Fibroblast of pulmonary artery (primary cell): ENCODE data around the gene RNF114.
"Not testable (repeated sequence)": the region's sequence is repeated elsewhere in the genome, so short reads cannot be mapped to it uniquely, and the experiment has no call there.

ENCODE experiments used
- DNase-seq: peaks from one replicate; pipeline ENCODE4 v3.0.0-alpha.2; 2010; ENCODE audit warnings: low read depth
- H3K4me3 ChIP-seq: replicated peaks from 2 replicates; pipeline ENCODE4 v1.5.1; 2011; ENCODE audit warnings: low read depth, mild to moderate bottlenecking, control low read depth, low read length, moderate library complexity
- CTCF ChIP-seq: IDR thresholded peaks from 2 replicates; pipeline ENCODE4 v1.5.1; 2011; ENCODE audit warnings: mild to moderate bottlenecking, control low read depth, low read length, inconsistent platforms; ENCODE audit errors: missing control alignments

RNF114 gene

DNA sequence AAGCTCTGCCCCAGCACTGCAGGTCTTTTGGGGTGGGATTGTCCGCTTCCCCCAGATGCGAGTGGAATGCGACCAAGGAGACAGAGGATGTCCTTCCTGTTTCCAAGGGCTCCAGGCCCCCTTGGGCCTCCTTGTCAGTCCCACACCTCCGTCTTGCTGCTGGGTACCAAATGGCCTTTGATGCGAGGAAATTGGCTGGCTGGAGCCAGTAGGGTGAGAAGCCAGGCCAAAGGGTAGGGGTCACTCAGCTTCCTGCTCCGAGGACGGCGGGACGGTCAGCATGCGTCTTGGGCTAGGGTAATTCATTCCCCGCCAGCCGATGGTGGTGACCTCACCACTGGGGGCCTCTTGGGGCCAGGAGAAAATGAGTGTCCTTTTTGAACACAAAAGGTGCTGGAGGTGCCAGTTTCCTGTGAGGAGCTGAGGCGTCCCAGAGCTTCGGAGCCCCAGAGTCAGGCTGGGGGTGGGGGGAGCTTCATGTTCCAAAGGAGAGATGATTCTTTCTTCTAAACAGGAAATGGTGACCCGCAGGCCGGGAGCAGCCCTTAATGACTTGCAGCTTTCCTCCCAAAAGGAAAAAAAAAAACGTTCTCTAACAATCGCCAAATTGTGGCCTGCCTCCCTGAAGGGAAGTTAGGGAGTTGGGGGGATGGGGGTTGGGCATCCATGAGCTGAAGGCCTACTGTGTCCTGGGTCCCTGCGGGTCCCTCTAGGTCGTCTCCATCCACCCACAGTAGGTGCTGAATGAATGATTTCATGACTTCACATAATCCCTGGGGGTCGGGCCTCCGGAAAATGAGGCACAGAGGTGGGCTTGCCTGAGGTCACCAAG, 53.3 kb downstream of the RNF114 start:
- no peak for TF ChIP-seq CTCF
- H3K4me3 ChIP-seq: peak overlapping the region; percentile 17
- peak; percentile 88 for DNase-seq

DNA sequence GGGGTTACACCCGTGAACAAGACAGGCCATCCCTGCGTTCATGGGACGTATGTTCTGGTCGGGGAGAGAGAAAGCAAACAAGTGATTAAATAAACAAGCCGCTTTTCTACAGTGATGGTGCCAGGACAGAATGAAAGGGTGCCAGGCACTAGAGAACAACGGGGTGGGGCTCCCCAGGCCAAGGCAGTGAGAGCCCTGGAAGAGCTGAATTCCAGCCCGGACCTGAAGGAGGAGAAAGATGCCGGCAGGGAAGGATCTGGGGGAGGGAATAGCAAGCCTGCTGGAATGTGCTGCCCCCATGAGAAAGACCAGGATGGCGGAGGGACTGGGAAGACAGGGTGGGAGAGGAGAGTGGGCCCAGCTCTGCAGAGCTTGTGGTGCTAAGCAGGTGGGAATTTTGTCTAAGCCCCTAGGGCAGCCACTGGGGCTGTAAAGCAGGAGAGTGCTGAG, 54.1 kb downstream of the RNF114 start:
- DNase-seq: peak; percentile 49
- no peak for TF ChIP-seq CTCF
- no peak overlapping the region for H3K4me3 ChIP-seq

- TF ChIP-seq CTCF: no peak
- H3K4me3 ChIP-seq: no peak overlapping the region
- DNase-seq: peak; percentile 44
These were observed 57.1 kb downstream of the RNF114 start for GRCh38 chr20:49993301-49993751.

- TF ChIP-seq CTCF: no peak
- no peak overlapping the region for H3K4me3 ChIP-seq
- no peak for DNase-seq
These were observed 59.4 kb downstream of the RNF114 start for GRCh38 chr20:49995586-49995985.

DNA sequence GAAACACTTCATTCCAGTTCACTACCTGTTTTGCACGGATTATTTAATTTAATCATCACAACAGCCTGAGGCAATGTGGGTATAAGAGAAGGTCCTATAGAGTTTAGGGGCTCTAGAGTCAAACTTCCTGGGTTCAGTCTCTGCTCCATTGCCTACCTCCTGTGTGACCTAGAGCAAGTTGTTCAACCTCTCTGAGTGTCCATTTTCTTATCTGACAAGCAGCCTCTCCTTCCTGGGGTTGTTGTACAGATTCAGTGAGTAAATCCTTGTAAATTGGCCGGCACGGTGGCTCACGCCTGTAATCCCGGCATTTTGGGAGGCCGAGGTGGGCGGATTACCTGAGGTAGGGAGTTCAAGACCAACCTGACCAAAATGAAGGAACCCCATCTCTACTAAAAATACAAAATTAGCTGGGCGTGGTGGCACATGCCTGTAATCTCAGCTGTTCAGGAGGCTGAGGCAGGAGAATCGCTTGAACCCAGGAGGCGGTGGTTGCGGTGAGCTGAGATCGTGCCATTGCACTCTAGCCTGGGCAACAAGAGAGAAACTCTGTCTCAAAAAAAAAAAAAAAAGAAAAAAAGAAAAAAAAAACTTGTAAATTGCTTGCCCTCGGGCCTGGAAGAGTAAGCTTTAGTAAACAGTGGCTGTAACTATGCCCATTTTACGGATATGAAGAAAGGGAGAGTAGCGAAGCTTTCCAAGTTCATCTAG, 62.4 kb downstream of the RNF114 start:
- not testable (repeated sequence) for DNase-seq, H3K4me3 ChIP-seq

- no peak for DNase-seq
- no peak for TF ChIP-seq CTCF
- H3K4me3 ChIP-seq: no peak overlapping the region
These were observed 63.1 kb downstream of the RNF114 start for GRCh38 chr20:49999329-49999728.

GRCh38 chr20:50000548-50001222, 64.5 kb downstream of the RNF114 start:
- peak; percentile 71 for DNase-seq
- H3K4me3 ChIP-seq: not testable (repeated sequence)
